Islet precursor cell (in vitro differentiated cells): ENCODE results near the gene NACC2.

Source experiments
- DNase-seq: peaks from one replicate; pipeline ENCODE4 v3.0.0-alpha.2; 2018

NACC2 gene

GRCh38 chr9:136054798-136055714 lies 40.0 kb downstream of the NACC2 start:
- DNase-seq, result no peak

- no peak for DNase-seq
Observed at GRCh38 chr9:136054146-136054545, 40.9 kb downstream of the NACC2 start.

- peak; percentile 54 for DNase-seq
Observed at GRCh38 chr9:136053757-136054142, 41.3 kb downstream of the NACC2 start.

- DNase-seq, result peak; percentile 76
Observed at GRCh38 chr9:136052991-136053756, 41.9 kb downstream of the NACC2 start.

GRCh38 chr9:136052472-136052880 lies 42.6 kb downstream of the NACC2 start:
- no peak for DNase-seq

GRCh38 chr9:136051837-136052471 lies 43.1 kb downstream of the NACC2 start:
- peak; percentile 98 for DNase-seq

- peak; percentile 80 for DNase-seq
Observed at GRCh38 chr9:136051453-136051836, 43.6 kb downstream of the NACC2 start.

DNA sequence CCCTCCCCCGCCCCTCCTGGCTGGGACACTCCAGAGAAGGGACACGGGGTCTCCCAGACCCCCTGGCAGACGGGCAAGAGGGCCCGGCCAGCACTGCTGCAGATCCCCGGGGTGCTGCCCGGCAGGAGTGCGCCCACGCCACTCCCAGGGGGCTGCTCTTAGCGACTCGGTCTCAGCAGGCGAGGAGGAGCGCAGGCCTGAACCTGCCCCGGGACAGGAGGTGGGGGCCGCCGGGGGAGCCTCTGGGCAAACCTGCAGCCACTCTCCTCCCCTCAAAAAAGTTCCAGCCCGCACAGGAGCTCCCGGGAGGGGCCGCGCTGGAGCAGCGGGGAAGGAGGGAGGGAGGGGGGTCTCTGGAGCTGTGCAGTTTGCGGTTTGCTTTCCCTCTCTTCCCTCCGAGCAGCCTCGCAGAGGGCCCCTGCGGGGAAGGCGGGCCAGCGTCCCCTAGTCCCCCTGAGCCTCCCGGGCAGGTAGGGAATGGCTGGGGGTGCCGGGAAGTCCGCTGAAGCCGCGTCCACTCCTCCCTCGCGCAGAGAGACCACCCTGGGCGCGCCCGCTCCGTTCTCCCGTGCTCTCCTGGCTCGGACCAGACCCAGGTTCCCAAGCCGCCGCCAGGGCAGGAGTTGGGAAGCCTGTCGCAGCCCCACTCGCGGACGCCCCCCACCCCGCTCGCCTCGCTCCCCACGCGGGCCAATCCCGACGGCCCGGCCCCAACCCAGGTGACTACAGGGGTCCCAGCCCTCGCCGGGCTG lies 44.2 kb downstream of the NACC2 start:
- peak; percentile 74 for DNase-seq

DNA sequence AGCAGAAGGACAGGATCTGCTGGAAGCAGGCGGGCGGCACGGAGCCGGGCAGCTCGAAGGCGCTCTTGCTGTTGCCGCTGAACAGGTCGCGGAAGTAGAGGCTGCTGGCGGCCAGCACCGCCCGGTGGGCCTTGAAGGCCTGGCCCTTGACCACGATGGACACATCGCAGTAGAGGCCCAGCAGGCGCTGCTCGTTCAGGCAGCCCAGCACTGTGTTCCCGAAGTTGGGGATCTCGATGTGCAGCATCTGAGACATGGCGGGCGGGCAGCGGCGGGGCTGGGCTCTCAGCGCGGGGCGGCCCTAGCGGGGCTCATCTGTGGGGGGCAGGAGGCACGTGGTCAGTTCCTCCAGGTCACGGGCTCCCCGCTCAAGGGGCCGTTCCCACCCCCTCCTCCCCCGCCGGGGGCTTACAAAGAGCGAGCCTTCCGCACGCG lies 44.8 kb downstream of the NACC2 start:
- no peak for DNase-seq

- no peak for DNase-seq
Observed at GRCh38 chr9:136049491-136050265, 45.4 kb downstream of the NACC2 start.

DNA sequence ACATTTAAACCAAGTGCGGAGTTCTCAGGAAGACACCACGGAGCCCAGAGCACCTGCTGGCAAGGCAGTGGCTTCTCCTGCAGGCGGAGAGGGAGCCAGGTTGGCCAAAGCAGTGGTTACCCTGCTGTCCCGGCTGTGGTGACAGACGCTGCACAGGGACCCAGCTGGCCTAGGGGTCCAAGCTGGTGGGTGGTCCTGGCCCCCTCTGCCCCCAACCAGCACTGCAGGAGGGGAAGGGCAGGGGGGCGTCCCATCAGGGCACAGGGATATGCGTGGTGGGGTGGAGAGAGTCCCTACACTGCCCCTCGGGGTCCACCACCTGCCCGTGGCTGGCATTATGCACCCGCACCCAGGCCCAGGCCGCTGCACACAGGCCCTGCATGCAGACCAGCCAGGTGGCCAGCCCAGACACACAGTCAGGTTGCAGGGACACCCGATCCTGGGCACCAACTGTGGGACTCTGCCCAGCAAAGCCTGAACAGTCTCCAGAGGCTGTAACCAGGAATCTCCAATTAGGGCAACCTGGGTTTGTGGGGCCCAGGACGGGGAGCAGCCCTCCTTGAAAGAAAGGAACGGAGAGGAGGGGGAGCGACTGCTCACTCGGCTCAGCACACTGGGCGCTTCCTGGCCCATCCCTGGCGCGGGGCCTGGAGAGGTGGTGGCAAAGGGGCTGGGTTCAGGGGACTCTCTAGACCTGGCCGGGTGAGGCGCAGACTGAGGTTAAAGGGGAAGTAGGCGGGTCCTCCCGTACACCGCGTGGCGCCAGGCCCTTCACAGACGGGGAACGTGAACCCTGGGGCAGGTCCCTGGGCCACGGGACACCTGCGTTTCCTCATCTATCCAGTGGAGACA lies 46.3 kb downstream of the NACC2 start:
- peak; percentile 55 for DNase-seq

DNA sequence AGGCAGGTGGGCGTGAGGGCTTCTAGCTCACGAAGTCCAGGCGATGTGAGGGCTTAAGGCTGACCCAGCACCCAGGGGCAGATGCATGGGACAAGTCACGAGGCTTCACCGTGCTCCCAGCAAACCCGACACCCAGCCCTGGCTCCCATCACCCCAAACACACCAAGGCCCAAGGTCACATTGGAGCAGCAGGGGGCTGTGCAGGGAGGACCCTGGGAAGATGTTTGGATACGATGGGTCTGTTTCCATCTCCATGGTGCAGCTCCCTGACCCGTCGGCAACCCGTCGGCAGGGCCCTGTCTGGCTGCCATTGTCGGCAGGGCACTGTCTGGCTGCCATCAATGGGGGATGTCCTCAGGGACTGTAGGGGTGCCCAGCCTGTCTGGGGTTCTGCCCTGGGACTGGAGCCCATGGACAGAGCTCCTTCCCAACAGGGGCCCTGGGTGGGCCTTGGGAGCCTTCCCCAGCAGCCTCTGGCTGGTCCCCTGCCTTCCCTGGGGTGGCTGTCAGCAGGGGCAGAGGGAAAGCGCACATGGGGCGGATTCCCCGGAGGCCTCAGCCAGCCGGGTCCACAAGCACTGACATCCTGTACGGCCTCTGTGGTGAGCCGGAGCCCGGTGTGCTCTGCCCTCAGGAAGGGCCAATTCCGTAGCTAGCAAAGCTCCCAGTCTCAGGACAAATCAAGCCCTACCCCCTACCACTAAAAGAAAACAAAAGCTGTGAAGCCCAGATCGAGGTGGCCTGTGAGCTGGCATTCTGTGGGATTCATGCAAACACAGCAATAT lies 47.1 kb downstream of the NACC2 start:
- peak; percentile 49 for DNase-seq

DNA sequence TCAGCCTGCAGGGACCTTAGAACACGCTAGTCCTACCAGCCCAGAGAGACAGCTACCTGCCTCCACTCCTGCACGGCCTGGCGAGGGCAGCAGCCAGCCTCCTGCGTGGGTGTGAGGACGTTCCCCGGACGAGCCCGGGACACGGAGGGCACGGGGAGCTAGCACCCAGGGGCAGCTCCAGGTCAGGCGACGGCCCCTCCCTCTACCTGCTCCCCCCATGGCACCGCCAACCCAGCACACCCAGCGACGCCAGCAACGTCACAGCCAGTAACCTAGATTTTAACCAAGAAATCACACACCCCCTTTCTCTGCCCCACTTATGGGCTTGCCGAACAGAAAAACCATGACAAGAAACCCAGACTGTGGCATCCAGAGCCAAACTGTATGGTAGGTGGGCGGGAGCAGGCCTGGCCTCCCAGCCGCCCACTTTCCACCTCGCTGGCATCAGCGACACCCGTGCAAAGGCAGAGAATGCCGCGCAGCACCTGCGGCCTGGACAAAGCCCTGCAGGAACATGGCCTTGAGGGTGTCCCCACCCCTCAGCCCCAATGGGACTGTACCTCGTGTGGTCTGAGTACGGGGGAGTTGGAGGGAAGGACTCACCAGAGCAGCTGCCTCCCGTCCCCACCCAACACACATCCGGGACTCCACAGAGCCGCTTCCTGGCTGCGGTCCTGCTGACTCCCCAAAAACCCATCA lies 47.9 kb downstream of the NACC2 start:
- DNase-seq, result no peak

- no peak for DNase-seq
Observed at GRCh38 chr9:136046554-136046920, 48.6 kb downstream of the NACC2 start.

- no peak for DNase-seq
Observed at GRCh38 chr9:136045595-136046553, 49.2 kb downstream of the NACC2 start.

- no peak for DNase-seq
Observed at GRCh38 chr9:136044971-136045594, 50.0 kb downstream of the NACC2 start.

DNA sequence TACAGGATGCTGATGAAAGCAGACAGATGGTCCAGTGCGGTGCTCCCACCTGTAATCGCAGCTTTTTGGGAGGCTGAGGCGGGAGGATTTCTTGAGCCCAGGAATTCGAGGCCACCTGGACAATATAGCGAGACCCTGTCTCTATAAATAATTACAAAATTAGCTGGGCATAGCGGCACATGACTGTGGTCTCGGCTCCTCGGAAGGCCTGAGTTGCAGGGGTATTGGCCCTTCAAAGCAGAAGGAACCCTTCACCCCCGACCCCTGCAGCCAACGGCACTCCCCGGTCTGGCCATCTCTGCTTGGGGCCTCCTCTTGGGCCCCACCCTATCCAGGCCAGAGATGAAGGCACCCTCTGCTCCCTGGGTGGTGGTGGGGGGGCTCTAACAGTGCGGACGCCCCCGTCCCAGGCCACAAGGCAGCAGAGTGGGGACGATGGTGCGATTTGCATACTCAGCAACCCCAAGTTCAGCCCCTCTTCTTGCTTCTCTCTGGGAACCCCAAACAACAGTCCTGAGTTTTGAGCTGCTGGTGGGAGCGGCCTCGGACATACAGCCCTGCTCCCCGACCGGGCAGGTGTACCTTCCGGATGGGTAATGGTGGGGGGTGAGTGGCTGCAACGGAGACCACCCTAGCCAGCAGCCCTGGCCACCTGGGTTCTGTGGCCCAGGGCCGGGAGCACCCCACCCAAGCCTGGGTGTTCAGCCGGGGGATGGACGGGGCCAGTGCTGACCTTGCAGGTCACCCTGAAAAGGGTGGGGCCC lies 50.7 kb downstream of the NACC2 start:
- no peak for DNase-seq
